GM19043 (cell line): ENCODE measurements around the gene CEND1.

Source experiments
- ATAC-seq: cut with Tn5 transposase; IDR thresholded peaks from one replicate; pipeline ENCODE4 v1.9.1; 2021; ENCODE audit warnings: low read depth; ENCODE audit not compliant: unreplicated experiment

The CEND1 gene

GRCh38 chr11:789943-790342, at the start of gene CEND1:
Gene CEND1, minus strand, starts transcription at chr11:790090. Its CDS starts 1,514 bp downstream, at chr11:788576.
- no peak for ATAC-seq

- ATAC-seq, result no peak
Observed at GRCh38 chr11:839280-839623, 49.4 kb upstream of the CEND1 start.

- ATAC-seq, result no peak
Observed at GRCh38 chr11:838441-839279, 48.8 kb upstream of the CEND1 start.

- ATAC-seq, result no peak
Observed at GRCh38 chr11:837990-838307, 48.1 kb upstream of the CEND1 start.

GRCh38 chr11:837189-837989, 47.5 kb upstream of the CEND1 start:
- ATAC-seq, result no peak

- no peak for ATAC-seq
Observed at GRCh38 chr11:836700-837099, 46.8 kb upstream of the CEND1 start.

- no peak for ATAC-seq
Observed at GRCh38 chr11:836274-836673, 46.4 kb upstream of the CEND1 start.

GRCh38 chr11:834371-835316, 44.8 kb upstream of the CEND1 start:
- ATAC-seq, result no peak

- no peak for ATAC-seq
Observed at GRCh38 chr11:833849-834311, 44.0 kb upstream of the CEND1 start.

GRCh38 chr11:833114-833791, 43.4 kb upstream of the CEND1 start:
- ATAC-seq, result no peak

- no peak for ATAC-seq
Observed at GRCh38 chr11:832529-833113, 42.7 kb upstream of the CEND1 start, which contains the start of gene CD151. Gene CD151, plus strand, starts transcription at chr11:832952. Its CDS starts 3,118 bp downstream, at chr11:836070.

GRCh38 chr11:831961-832528, 42.2 kb upstream of the CEND1 start:
- ATAC-seq, result no peak

- ATAC-seq, result no peak
Observed at GRCh38 chr11:831118-831864, 41.4 kb upstream of the CEND1 start.

GRCh38 chr11:830295-831117, 40.6 kb upstream of the CEND1 start:
- ATAC-seq, result no peak

GRCh38 chr11:829847-830294, 40.0 kb upstream of the CEND1 start:
- ATAC-seq, result no peak

GRCh38 chr11:829176-829846, 39.4 kb upstream of the CEND1 start:
- ATAC-seq, result no peak

GRCh38 chr11:828506-829175, 38.8 kb upstream of the CEND1 start:
- ATAC-seq, result no peak
